H1 (cell line): Measurements from ENCODE around the gene POLA2. TPM values are rescaled to one million over a fixed set of nuclear protein-coding genes. Genes with fewer than 3 reads are reported as not detected.

Source experiments
- CTCF ChIA-PET: fragments of 300-600 bp; sonication (Branson Sonifier 250); formaldehyde crosslinking; loops from one replicate; lab custom pipeline; 2021; ENCODE audit not compliant: partially characterized antibody; lab: Charles Lee
- POLR2A ChIA-PET: fragments of 300-600 bp; sonication (Branson Sonifier 250); formaldehyde crosslinking; loops from one replicate; lab custom pipeline; 2021; ENCODE audit warnings: inconsistent platforms; ENCODE audit not compliant: partially characterized antibody; lab: Charles Lee
- DNase-seq, 2 experiments: peaks; one replicate each; pipeline versions ENCODE4 v3.0.0 to v3.0.0-alpha.2; 2010 to 2022; ENCODE audit warnings: low spot score in 2 of 2, low read depth in 1 of 2, mixed read lengths in 1 of 2
- FAIRE-seq: peaks from 2 replicates; lab custom pipeline; 2011; peaks lifted over from hg19 to GRCh38; lab: Jason Lieb, UNC
- H2AFZ ChIP-seq: 2 replicates; pipeline ENCODE4 v1.8.1; 2012; ENCODE audit warnings: low read length, inconsistent platforms
- H2AK5ac ChIP-seq: 2 replicates; pipeline ENCODE4 v1.6.1; 2013; ENCODE audit warnings: low read depth, low read length
- H2BK120ac ChIP-seq: replicated peaks from 2 replicates; pipeline ENCODE3; 2013; ENCODE audit warnings: low read depth, low read length, inconsistent platforms
- H2BK12ac ChIP-seq: 2 replicates; pipeline ENCODE4 v1.6.1; 2013; ENCODE audit warnings: low read depth, low read length
- H2BK15ac ChIP-seq: 2 replicates; pipeline ENCODE4 v1.6.1; 2013; ENCODE audit warnings: low read length
- H2BK20ac ChIP-seq: 2 replicates; pipeline ENCODE4 v1.6.1; 2013; ENCODE audit warnings: low read length
- H2BK5ac ChIP-seq: 2 replicates; pipeline ENCODE4 v1.6.1; 2013; ENCODE audit warnings: low read depth, low read length
- H3K14ac ChIP-seq: 2 replicates; pipeline ENCODE4 v1.6.1; 2013; ENCODE audit warnings: inconsistent platforms; ENCODE audit not compliant: insufficient read length
- H3K18ac ChIP-seq: 2 replicates; pipeline ENCODE4 v1.6.1; 2013; ENCODE audit warnings: low read length; ENCODE audit errors: extremely low read depth
- H3K23ac ChIP-seq: 2 replicates; pipeline ENCODE4 v1.6.1; 2013; ENCODE audit warnings: inconsistent platforms; ENCODE audit not compliant: insufficient read length
- H3K23me2 ChIP-seq: 2 replicates; pipeline ENCODE4 v1.6.1; 2013; ENCODE audit warnings: low read depth, low read length
- H3K27ac ChIP-seq: 2 replicates; pipeline ENCODE4 v1.6.1; 2011; ENCODE audit warnings: low read depth, low read length, inconsistent platforms
- H3K27me3 ChIP-seq, 4 experiments: replicated peaks in 1 of 4; 1 replicate in 1 of 4; 2 replicates in 3 of 4; pipeline versions ENCODE4 v1.6.1 to v1.8.1; 2011 to 2013; ENCODE audit warnings: low read length in 3 of 4, mild to moderate bottlenecking in 3 of 4, inconsistent platforms in 2 of 4, mixed read lengths in 2 of 4, moderate library complexity in 1 of 4; ENCODE audit not compliant: control insufficient read depth in 3 of 4, insufficient read depth in 3 of 4; ENCODE audit errors: extremely low read depth in 1 of 4
- H3K36me3 ChIP-seq, 4 experiments: 2 replicates each; pipeline versions ENCODE4 v1.6.1 to v1.8.1; 2011 to 2013; ENCODE audit warnings: mild to moderate bottlenecking in 4 of 4, low read length in 3 of 4, moderate library complexity in 2 of 4, control low read depth in 1 of 4, inconsistent platforms in 1 of 4; ENCODE audit not compliant: insufficient read depth in 4 of 4, control insufficient read depth in 2 of 4
- H3K4ac ChIP-seq: replicated peaks from 2 replicates; pipeline ENCODE3; 2013; ENCODE audit warnings: low read length, low read depth, mixed read lengths, inconsistent platforms; ENCODE audit not compliant: insufficient read length
- H3K4me1 ChIP-seq, 4 experiments: replicated peaks in 1 of 4; 1 replicate in 1 of 4; 2 replicates in 3 of 4; pipeline versions ENCODE4 v1.6.1 to v1.8.1; 2011 to 2013; ENCODE audit warnings: low read length in 3 of 4, inconsistent platforms in 2 of 4, mixed read lengths in 1 of 4; ENCODE audit not compliant: insufficient read depth in 4 of 4, control insufficient read depth in 3 of 4
- H3K4me2 ChIP-seq, 2 experiments: 2 replicates each; pipeline versions ENCODE4 v1.6.1 to v1.8.1; 2011 to 2013; ENCODE audit warnings: low read depth in 2 of 2, low read length in 2 of 2, control low read depth in 1 of 2, inconsistent platforms in 1 of 2, mild to moderate bottlenecking in 1 of 2; ENCODE audit not compliant: insufficient read depth in 1 of 2
- H3K4me3 ChIP-seq, 4 experiments: fragments of 200-600, 300-600 bp in 1 of 4; sonication (generic), shearing (Covaris generic), sonication (Bioruptor Twin) in 1 of 4; 2 replicates each; pipeline versions ENCODE4 v1.5.1 to v1.8.1; 2011 to 2016; ENCODE audit warnings: low read length in 4 of 4, low read depth in 3 of 4, control low read depth in 2 of 4, inconsistent platforms in 2 of 4, mild to moderate bottlenecking in 2 of 4, mixed read lengths in 1 of 4, moderate library complexity in 1 of 4; ENCODE audit not compliant: insufficient read depth in 2 of 4; ENCODE audit errors: extremely low read depth in 1 of 4
- H3K56ac ChIP-seq: replicated peaks from 2 replicates; pipeline ENCODE3; 2013; ENCODE audit warnings: low read depth, mild to moderate bottlenecking, mixed read lengths, low read length, inconsistent platforms; ENCODE audit not compliant: insufficient read length
- H3K79me1 ChIP-seq: 2 replicates; pipeline ENCODE4 v1.6.1; 2013; ENCODE audit warnings: low read depth, low read length, control low read depth
- H3K79me2 ChIP-seq, 2 experiments: 2 replicates each; pipeline versions ENCODE4 v1.6.1 to v1.8.1; 2012 to 2013; ENCODE audit warnings: low read length in 2 of 2, mild to moderate bottlenecking in 2 of 2, inconsistent platforms in 1 of 2; ENCODE audit not compliant: insufficient read depth in 2 of 2, control insufficient read depth in 1 of 2
- H3K9ac ChIP-seq, 4 experiments: replicated peaks in 1 of 4; 1 replicate in 1 of 4; 2 replicates in 3 of 4; pipeline versions ENCODE4 v1.6.1 to v1.8.1; 2011 to 2013; ENCODE audit warnings: low read depth in 3 of 4, low read length in 3 of 4, control low read depth in 2 of 4, mild to moderate bottlenecking in 2 of 4, moderate library complexity in 2 of 4, inconsistent platforms in 1 of 4; ENCODE audit errors: extremely low read depth in 1 of 4
- H3K9me3 ChIP-seq, 2 experiments: 2 replicates each; pipeline versions ENCODE4 v1.6.1 to v1.8.1; 2012 to 2013; ENCODE audit warnings: mild to moderate bottlenecking in 2 of 2, moderate library complexity in 2 of 2, control low read depth in 1 of 2, inconsistent platforms in 1 of 2, low read depth in 1 of 2, low read length in 1 of 2, mixed read lengths in 1 of 2; ENCODE audit not compliant: insufficient read depth in 2 of 2
- H4K20me1 ChIP-seq, 2 experiments: replicated peaks in 1 of 2; 2 replicates each; pipeline versions ENCODE3 to v1.8.1; 2011 to 2013; ENCODE audit warnings: inconsistent platforms in 2 of 2, low read length in 2 of 2, mild to moderate bottlenecking in 1 of 2; ENCODE audit not compliant: insufficient read depth in 2 of 2, control insufficient read depth in 1 of 2
- H4K5ac ChIP-seq: 2 replicates; pipeline ENCODE4 v1.6.1; 2013; ENCODE audit warnings: low read length, low read depth, mixed read lengths, inconsistent platforms; ENCODE audit not compliant: insufficient read length
- H4K8ac ChIP-seq: 2 replicates; pipeline ENCODE4 v1.8.0; 2013; ENCODE audit warnings: mild to moderate bottlenecking, moderate library complexity, low read length, inconsistent platforms; ENCODE audit not compliant: insufficient read depth; ENCODE audit errors: extremely low read depth
- H4K91ac ChIP-seq: replicated peaks from 2 replicates; pipeline ENCODE3; 2013; ENCODE audit warnings: low read length, mixed read lengths, inconsistent platforms; ENCODE audit not compliant: insufficient read length
- CHD2 ChIP-seq: IDR thresholded peaks from 2 replicates; pipeline ENCODE4 v1.6.1; 2012; ENCODE audit warnings: low read length, improper control_type of control experiment
- MAFK ChIP-seq: IDR thresholded peaks from 2 replicates; pipeline ENCODE4 v1.6.1; 2012; ENCODE audit warnings: low read depth, mild to moderate bottlenecking, improper control_type of control experiment, low read length
- SIRT6 ChIP-seq: IDR thresholded peaks from one replicate; pipeline ENCODE4 v1.7.1; 2012; ENCODE audit warnings: low read length, inconsistent platforms
- WGBS, 2 experiments: shearing (Covaris generic) in 1 of 2; methylation state at CpG; one replicate each; pipeline versions ENCODE4 v1.1.6 to v1.1.7; 2013 to 2015; ENCODE audit warnings: low lambda C conversion rate in 2 of 2, mixed read lengths in 2 of 2, inconsistent platforms in 1 of 2, low coverage in 1 of 2, missing lambda C conversion rate in 1 of 2; ENCODE audit not compliant: insufficient replicate concordance in 2 of 2, insufficient coverage in 1 of 2, insufficient read length in 1 of 2; ENCODE audit errors: extremely low coverage in 1 of 2, missing lambda C conversion rate in 1 of 2; 5-methylcytosine and 5-hydroxymethylcytosine counted together
- polyA plus RNA-seq, 7 experiments: library from polyadenylated mRNA; depleted of rRNA in 3 of 7; stranded (reverse) in 5 of 7; unstranded in 2 of 7; fragments of >200 nt in 5 of 7; fragments of 200-250 nt in 2 of 7; gene quantifications; 1 replicate in 5 of 7; 2 replicates in 1 of 7; 4 replicates in 1 of 7; pipeline versions ENCODE4 v1.2.1 to v1.2.3, GENCODE V29; 2011 to 2013; ENCODE audit warnings: missing spikeins in 2 of 7, mixed read lengths in 2 of 7
- total RNA-seq: library from RNA; stranded (reverse); fragmentation: NEBNext Ultra II Directional; extraction: Animal tissue kit (Norgen Biotek cat#: 25700); gene quantifications from 2 replicates; pipeline ENCODE4 v1.2.1, GENCODE V29; 2021
- TF ChIP-seq, protein P1 (sequence below): IDR thresholded peaks from 2 replicates; pipeline ENCODE4 v1.6.1; 2012; ENCODE audit warnings: inconsistent platforms

POLA2 gene
- total and polyA plus RNA-seq, 2 of the 8 experiments (the other 6 are each of a cell fraction or from before 2014, with no cell fraction given) = 31.2 to 55.9 TPM

DNA sequence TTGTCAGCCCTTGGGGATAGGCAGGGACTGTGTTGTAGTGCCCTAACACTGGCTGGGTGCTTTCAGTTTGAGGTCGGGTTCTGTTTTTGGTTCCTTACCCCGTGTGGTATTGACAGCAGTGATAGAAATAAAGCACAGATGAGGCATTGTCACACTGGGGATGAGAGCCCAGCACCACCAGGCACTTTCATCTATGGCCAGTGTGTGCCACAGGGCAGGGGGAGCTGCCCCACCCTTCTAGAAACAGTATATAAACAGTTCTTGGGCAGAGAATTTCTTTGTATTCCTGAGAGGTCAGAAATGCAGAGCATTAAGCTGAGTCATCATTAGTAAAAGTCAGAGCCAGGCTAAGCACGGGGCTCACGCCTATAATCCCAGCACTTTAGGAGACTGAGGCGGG is 29.9 kb downstream of the POLA2 start:
- Histone ChIP-seq H3K4ac (no peak overlapping the region), H2BK120ac (no peak overlapping the region), H4K5ac (no peak overlapping the region), H2BK20ac (no peak overlapping the region), H3K9me3 (no peaks in the 10 kb centered on the region), H2BK12ac (no peak overlapping the region), H3K9ac (no peak overlapping the region), H3K56ac (no peak overlapping the region), H3K36me3 (peaks cover 42 to 85% (median 68%) of the 10 kb centered on the region in 4 experiments), H2BK5ac (no peak overlapping the region), H3K14ac (no peak overlapping the region), H4K8ac (no peak overlapping the region), H2AK5ac (no peak overlapping the region), H3K27ac (no peak overlapping the region), H3K4me2 (no peak overlapping the region), H2BK15ac (no peak overlapping the region), H4K91ac (no peak overlapping the region), H3K4me1 (no peaks in the 10 kb centered on the region), H3K23ac (no peak overlapping the region), H4K20me1 (peaks cover 0 to 2% of the 10 kb centered on the region in 2 experiments), H3K18ac (no peak overlapping the region), H3K27me3 (no peaks in the 10 kb centered on the region), H2AFZ (no peak overlapping the region), H3K79me1 (no peaks in the 10 kb centered on the region; the same call in 1 of the 2 replicates), H3K4me3 (no peak overlapping the region), H3K79me2 (no peaks in the 10 kb centered on the region), H3K23me2 (no peaks in the 10 kb centered on the region)
- TF ChIP-seq, protein P1, sequence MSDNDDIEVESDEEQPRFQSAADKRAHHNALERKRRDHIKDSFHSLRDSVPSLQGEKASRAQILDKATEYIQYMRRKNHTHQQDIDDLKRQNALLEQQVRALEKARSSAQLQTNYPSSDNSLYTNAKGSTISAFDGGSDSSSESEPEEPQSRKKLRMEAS = no peak
- TF ChIP-seq SIRT6 (no peak), CHD2 (no peak), MAFK (peak; percentile 56)
- no peak for DNase-seq
- POLR2A ChIA-PET = interaction anchor here (1.0 to 3.9 kb wide), 7 partner anchors 10 to 54 kb away, joined by 3 to 34 read pairs (median 4); no protein-coding TSS in a partner anchor
- 89% methylated on average over 5 of the region's 5 CpGs; no CpG with 5 or more reads in 1 of the 2 experiments for WGBS, 2 experiments
- FAIRE-seq = no peak
- CTCF ChIA-PET = interaction anchor here (1.1 to 52.8 kb wide), 4 partner anchors 5 to 65 kb away, joined by 3 to 1179 read pairs (median 592); partner anchors contain the start of genes CDC42EP2 and DPF2
